ENCODE results near the gene MLH3. TPM values are rescaled to one million over a fixed set of nuclear protein-coding genes. Genes with fewer than 3 reads are reported as not detected.

MLH3 gene
- total RNA-seq, 4 donors from 2014 or later, result 10.4 to 21.7 (median 17.4) TPM

DNA sequence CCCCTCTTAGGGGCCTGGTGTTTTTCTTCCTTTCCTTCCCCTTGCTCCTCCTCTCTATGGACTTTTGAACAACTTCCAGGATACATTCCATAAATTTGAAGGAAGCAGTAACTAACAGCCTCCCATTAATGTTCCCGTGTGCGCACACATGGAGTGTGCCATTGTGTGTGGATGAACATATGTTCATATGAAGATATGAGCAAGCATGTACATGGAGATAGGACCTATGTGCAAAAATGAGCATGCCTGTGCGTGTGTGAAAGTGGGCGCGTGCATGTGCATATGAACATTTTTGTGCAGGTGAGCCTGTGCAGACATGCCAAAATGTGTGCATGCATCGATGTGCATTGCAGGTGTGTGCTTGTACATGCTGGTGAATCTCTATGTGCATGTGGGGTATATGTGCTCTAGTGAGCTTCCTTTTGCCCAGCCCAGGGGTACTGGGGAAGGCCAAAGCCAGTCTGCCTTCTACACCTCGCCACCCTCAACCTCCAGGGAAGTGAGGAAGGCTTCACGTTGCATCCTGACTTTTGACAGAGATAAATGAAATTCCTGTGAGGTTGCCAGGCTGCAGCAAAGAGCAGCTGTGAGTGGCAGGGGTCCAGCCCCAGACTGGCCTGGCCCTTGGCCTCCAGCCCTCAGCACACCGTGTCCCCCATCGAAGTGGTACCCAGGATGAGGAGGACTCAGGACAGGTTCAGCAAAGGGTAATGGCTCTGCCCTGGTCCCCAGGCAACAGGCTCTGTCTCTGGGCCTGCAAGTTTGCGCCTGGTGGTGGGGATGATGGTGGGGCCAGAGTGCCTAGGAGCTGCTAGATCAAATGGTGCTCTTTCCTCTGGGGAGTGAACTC is 74.8 kb downstream of the MLH3 start:
- TF ChIP-seq, protein P1, sequence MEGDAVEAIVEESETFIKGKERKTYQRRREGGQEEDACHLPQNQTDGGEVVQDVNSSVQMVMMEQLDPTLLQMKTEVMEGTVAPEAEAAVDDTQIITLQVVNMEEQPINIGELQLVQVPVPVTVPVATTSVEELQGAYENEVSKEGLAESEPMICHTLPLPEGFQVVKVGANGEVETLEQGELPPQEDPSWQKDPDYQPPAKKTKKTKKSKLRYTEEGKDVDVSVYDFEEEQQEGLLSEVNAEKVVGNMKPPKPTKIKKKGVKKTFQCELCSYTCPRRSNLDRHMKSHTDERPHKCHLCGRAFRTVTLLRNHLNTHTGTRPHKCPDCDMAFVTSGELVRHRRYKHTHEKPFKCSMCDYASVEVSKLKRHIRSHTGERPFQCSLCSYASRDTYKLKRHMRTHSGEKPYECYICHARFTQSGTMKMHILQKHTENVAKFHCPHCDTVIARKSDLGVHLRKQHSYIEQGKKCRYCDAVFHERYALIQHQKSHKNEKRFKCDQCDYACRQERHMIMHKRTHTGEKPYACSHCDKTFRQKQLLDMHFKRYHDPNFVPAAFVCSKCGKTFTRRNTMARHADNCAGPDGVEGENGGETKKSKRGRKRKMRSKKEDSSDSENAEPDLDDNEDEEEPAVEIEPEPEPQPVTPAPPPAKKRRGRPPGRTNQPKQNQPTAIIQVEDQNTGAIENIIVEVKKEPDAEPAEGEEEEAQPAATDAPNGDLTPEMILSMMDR (IDR thresholded peaks at IDR 0.05 in 4 of 5, conservative IDR thresholded peaks at IDR 0.05 in 1 of 5), result no peak
- no peak for TF ChIP-seq POLR2A (IDR thresholded peaks at IDR 0.05)
- Histone ChIP-seq H3K27me3 (no peaks in the 10 kb centered on the region), H3K27ac (no peak overlapping the region), H3K36me3 (no peaks in the 10 kb centered on the region), H3K4me1 (peaks cover 61% of the 10 kb centered on the region in 2 donors), H3K9me3 (no peaks in the 10 kb centered on the region), H3K4me3 (no peak overlapping the region)
- DNase-seq (no peak), ATAC-seq (no peak)
- in situ Hi-C loops (cut with MboI; ENCODE audit: low sequenced_read_pairs in 4 of 4) (no loop called here), intact Hi-C loops (cut with DNase I; ENCODE audit: low total_unique reads) (no loop called here)

- H3K36me3 ChIP-seq, result no peaks in the 10 kb centered on the region
- H3K4me3 ChIP-seq, result no peak overlapping the region
- peak overlapping the region; percentile 3 to 69 (median 63) for H3K27ac ChIP-seq
- peak; percentile 60 to 83 for DNase-seq
- ATAC-seq, result peak; percentile 21 to 55
- no peaks in the 10 kb centered on the region for H3K27me3 ChIP-seq
- intact Hi-C loops (cut with DNase I; ENCODE audit: low total_unique reads), result no loop called here
- H3K9me3 ChIP-seq, result no peaks in the 10 kb centered on the region
- H3K4me1 ChIP-seq, result peaks cover 49% of the 10 kb centered on the region in 2 donors
- TF ChIP-seq, protein P1 (IDR thresholded peaks at IDR 0.05 in 4 of 5, conservative IDR thresholded peaks at IDR 0.05 in 1 of 5), result no peak
- no peak for TF ChIP-seq POLR2A (IDR thresholded peaks at IDR 0.05)
- in situ Hi-C loops (cut with MboI; ENCODE audit: low sequenced_read_pairs in 4 of 4), result no loop called here
Measured at GRCh38 chr14:74975059-74975810, 76.0 kb downstream of the MLH3 start.

- in situ Hi-C loops (cut with MboI; ENCODE audit: low sequenced_read_pairs in 4 of 4), result no loop called here
- no peak for TF ChIP-seq POLR2A (IDR thresholded peaks at IDR 0.05)
- TF ChIP-seq, protein P1 (IDR thresholded peaks at IDR 0.05 in 4 of 5, conservative IDR thresholded peaks at IDR 0.05 in 1 of 5), result no peak
Measured at GRCh38 chr14:74974364-74975058, 76.8 kb downstream of the MLH3 start.

GRCh38 chr14:74973905-74974363 is 77.3 kb downstream of the MLH3 start:
- Histone ChIP-seq H3K27ac (peak overlapping the region; percentile 45 to 69 (median 63)), H3K9me3 (no peaks in the 10 kb centered on the region), H3K36me3 (no peaks in the 10 kb centered on the region), H3K27me3 (no peaks in the 10 kb centered on the region), H3K4me3 (no peak overlapping the region), H3K4me1 (peaks cover 36% of the 10 kb centered on the region in 2 donors)
- in situ Hi-C loops (cut with MboI; ENCODE audit: low sequenced_read_pairs in 4 of 4), result no loop called here
- TF ChIP-seq, protein P1 (IDR thresholded peaks at IDR 0.05 in 4 of 5, conservative IDR thresholded peaks at IDR 0.05 in 1 of 5), result no peak
- TF ChIP-seq POLR2A (IDR thresholded peaks at IDR 0.05), result no peak
- ATAC-seq (no peak), DNase-seq (no peak)
- intact Hi-C loops (cut with DNase I; ENCODE audit: low total_unique reads), result no loop called here

More at GRCh38 chr14:74974364-74975058, 76.8 kb downstream of the MLH3 start:
- H3K4me1 ChIP-seq, result peaks cover 42% of the 10 kb centered on the region in 2 donors
- DNase-seq (peak in 1 of 2 donors; percentile 54), ATAC-seq (peak in 1 of 2 donors; percentile 20)
- no peaks in the 10 kb centered on the region for H3K27me3 ChIP-seq
- intact Hi-C loops (cut with DNase I; ENCODE audit: low total_unique reads), result no loop called here
- no peak overlapping the region for H3K4me3 ChIP-seq
- H3K27ac ChIP-seq, result peak overlapping the region; percentile 45 to 69 (median 63)
- H3K36me3 ChIP-seq, result no peaks in the 10 kb centered on the region
- H3K9me3 ChIP-seq, result no peaks in the 10 kb centered on the region
